NCI-H128 (cell line): ENCODE measurements around the gene FGF2.
"Not testable (repeated sequence)": the region's sequence is repeated elsewhere in the genome, so short reads cannot be mapped to it uniquely, and the experiment has no call there.

ENCODE experiments used
- DNase-seq: peaks from one replicate; lab custom pipeline; 2025; ENCODE audit not compliant: unreplicated experiment; lab: John Stamatoyannopoulos, UW

FGF2 gene

GRCh38 chr4:122826553-122827257 lies at the start of gene FGF2:
Gene FGF2 (plus strand): TSS chr4:122826831. CDS start chr4:122827175, 344 bp downstream.
- DNase-seq, result no peak

- no peak for DNase-seq
Measured at GRCh38 chr4:122776916-122777315, 49.7 kb upstream of the FGF2 start.

GRCh38 chr4:122777846-122778673 lies 48.6 kb upstream of the FGF2 start:
- no peak for DNase-seq

GRCh38 chr4:122781486-122781885 lies 45.1 kb upstream of the FGF2 start:
- no peak for DNase-seq

- DNase-seq, result no peak
Measured at GRCh38 chr4:122783301-122784215, 43.1 kb upstream of the FGF2 start.

GRCh38 chr4:122784261-122784660 lies 42.4 kb upstream of the FGF2 start:
- DNase-seq, result no peak

- no peak for DNase-seq
Measured at GRCh38 chr4:122785099-122785498, 41.5 kb upstream of the FGF2 start.

GRCh38 chr4:122786296-122786695 lies 40.3 kb upstream of the FGF2 start:
- not testable (repeated sequence) for DNase-seq

GRCh38 chr4:122786920-122787319 lies 39.7 kb upstream of the FGF2 start:
- DNase-seq, result not testable (repeated sequence)

- DNase-seq, result no peak
Measured at GRCh38 chr4:122787940-122788339, 38.7 kb upstream of the FGF2 start.

GRCh38 chr4:122788935-122789334 lies 37.7 kb upstream of the FGF2 start:
- no peak for DNase-seq

GRCh38 chr4:122793811-122794210 lies 32.8 kb upstream of the FGF2 start:
- DNase-seq, result no peak

GRCh38 chr4:122796801-122797404 lies 29.7 kb upstream of the FGF2 start:
- no peak for DNase-seq

GRCh38 chr4:122797405-122798094 lies 29.1 kb upstream of the FGF2 start:
- DNase-seq, result no peak

- no peak for DNase-seq
Measured at GRCh38 chr4:122798101-122798500, 28.5 kb upstream of the FGF2 start.

GRCh38 chr4:122798917-122799316 lies 27.7 kb upstream of the FGF2 start:
- no peak for DNase-seq

- DNase-seq, result no peak
Measured at GRCh38 chr4:122803788-122804208, 22.8 kb upstream of the FGF2 start.

- no peak for DNase-seq
Measured at GRCh38 chr4:122806981-122807679, 19.5 kb upstream of the FGF2 start.

GRCh38 chr4:122810669-122811068 lies 16.0 kb upstream of the FGF2 start:
- no peak for DNase-seq

- not testable (repeated sequence) for DNase-seq
Measured at GRCh38 chr4:122811781-122812180, 14.8 kb upstream of the FGF2 start.
